IMR-90 (cell line): ENCODE data around the gene WNT9B. TPM values are rescaled to one million over a fixed set of nuclear protein-coding genes. Genes with fewer than 3 reads are reported as not detected.

Experiments used
- ATAC-seq: fragments of 200-7000 bp; cut with Tn5 transposase; 2 replicates; pipeline ENCODE4 v1.9.1; 2020; ENCODE audit warnings: low read depth, mild to moderate bottlenecking, moderate library complexity
- BruUV-seq: library from RNA; stranded (reverse); fragments of 400-500 nt; replicated peaks from 2 replicates; lab custom pipeline; 2021; lab: Mats Ljungman, UMichigan
- CTCF ChIA-PET: fragments of 300-600 bp; formaldehyde crosslinking; extraction: SDS; loops from one replicate; lab custom pipeline; 2021; ENCODE audit warnings: antibody characterized with exemption; lab: Yijun Ruan, JAX
- POLR2A ChIA-PET: fragments of 300-600 bp; sonication (Branson Sonifier 250); formaldehyde crosslinking; loops from one replicate; lab custom pipeline; 2022; ENCODE audit warnings: antibody characterized with exemption; ENCODE audit not compliant: unreplicated experiment; lab: Charles Lee
- DNase-seq: peaks from one replicate; pipeline ENCODE4 v3.0.0; 2013
- H2AFZ ChIP-seq: replicated peaks from 2 replicates; pipeline ENCODE3; 2013; ENCODE audit warnings: low read length, mild to moderate bottlenecking; ENCODE audit not compliant: poor library complexity
- H2AK5ac ChIP-seq: 2 replicates; pipeline ENCODE4 v1.6.1; 2013; ENCODE audit warnings: low read depth, low read length, inconsistent platforms
- H2AK9ac ChIP-seq: replicated peaks from 2 replicates; pipeline ENCODE3; 2013; ENCODE audit warnings: mild to moderate bottlenecking, low read depth, low read length, moderate library complexity; ENCODE audit not compliant: poor library complexity
- H2BK120ac ChIP-seq: 2 replicates; pipeline ENCODE4 v1.6.1; 2013; ENCODE audit warnings: low read depth, low read length, inconsistent platforms
- H2BK15ac ChIP-seq: 3 replicates; pipeline ENCODE4 v1.6.1; 2013; ENCODE audit warnings: low read depth, low read length, inconsistent platforms
- H2BK20ac ChIP-seq: 2 replicates; pipeline ENCODE4 v1.6.1; 2013; ENCODE audit warnings: low read depth, mild to moderate bottlenecking, inconsistent platforms, low read length, moderate library complexity
- H2BK5ac ChIP-seq: 2 replicates; pipeline ENCODE4 v1.6.1; 2013; ENCODE audit warnings: mild to moderate bottlenecking, low read depth, low read length, inconsistent platforms; ENCODE audit not compliant: poor library complexity, severe bottlenecking
- H3K14ac ChIP-seq: replicated peaks from 2 replicates; pipeline ENCODE4 v1.6.1; 2013; ENCODE audit warnings: low read depth, low read length, inconsistent platforms
- H3K18ac ChIP-seq: 2 replicates; pipeline ENCODE4 v1.6.1; 2013; ENCODE audit warnings: low read depth, low read length, control low read depth
- H3K23ac ChIP-seq: 2 replicates; pipeline ENCODE4 v1.6.1; 2013; ENCODE audit warnings: low read depth, low read length, inconsistent platforms
- H3K27ac ChIP-seq: 2 replicates; pipeline ENCODE4 v1.5.1; 2013; ENCODE audit warnings: mild to moderate bottlenecking, control low read depth, low read length; ENCODE audit not compliant: insufficient read depth
- H3K27me3 ChIP-seq: 2 replicates; pipeline ENCODE4 v1.6.1; 2013; ENCODE audit warnings: low read length; ENCODE audit not compliant: control insufficient read depth, insufficient read depth
- H3K36me3 ChIP-seq: 2 replicates; pipeline ENCODE4 v1.6.1; 2013; ENCODE audit warnings: low read length, mixed read lengths; ENCODE audit not compliant: control insufficient read depth, insufficient read depth
- H3K4ac ChIP-seq: 2 replicates; pipeline ENCODE4 v1.6.1; 2013; ENCODE audit warnings: low read depth, low read length, inconsistent platforms
- H3K4me1 ChIP-seq: 2 replicates; pipeline ENCODE4 v1.6.1; 2013; ENCODE audit warnings: low read length, mixed read lengths; ENCODE audit not compliant: control insufficient read depth, insufficient read depth
- H3K4me2 ChIP-seq: 2 replicates; pipeline ENCODE4 v1.6.1; 2013; ENCODE audit warnings: low read depth, mild to moderate bottlenecking, control low read depth, low read length, moderate library complexity
- H3K4me3 ChIP-seq: 2 replicates; pipeline ENCODE4 v1.5.1; 2013; ENCODE audit warnings: low read depth, mild to moderate bottlenecking, control low read depth, low read length, moderate library complexity; ENCODE audit not compliant: insufficient read depth
- H3K56ac ChIP-seq: 2 replicates; pipeline ENCODE4 v1.6.1; 2013; ENCODE audit warnings: low read length, inconsistent platforms; ENCODE audit not compliant: insufficient read depth; ENCODE audit errors: extremely low read depth
- H3K79me1 ChIP-seq, 2 experiments: 2 replicates each; pipeline ENCODE4 v1.6.1; 2013; ENCODE audit warnings: low read length in 2 of 2, inconsistent platforms in 1 of 2, low read depth in 1 of 2
- H3K9ac ChIP-seq: 2 replicates; pipeline ENCODE4 v1.6.1; 2013; ENCODE audit warnings: low read depth, low read length, control low read depth
- H3K9me1 ChIP-seq: 2 replicates; pipeline ENCODE4 v1.6.1; 2013; ENCODE audit warnings: low read length, inconsistent platforms; ENCODE audit not compliant: insufficient read depth
- H3K9me3 ChIP-seq: 2 replicates; pipeline ENCODE4 v1.6.1; 2013; ENCODE audit warnings: low read length; ENCODE audit not compliant: control insufficient read depth, insufficient read depth
- H4K20me1 ChIP-seq: 2 replicates; pipeline ENCODE4 v1.6.1; 2013; ENCODE audit warnings: low read length, inconsistent platforms; ENCODE audit not compliant: insufficient read depth
- H4K5ac ChIP-seq: 2 replicates; pipeline ENCODE4 v1.6.1; 2013; ENCODE audit warnings: mild to moderate bottlenecking, low read depth, low read length, control low read depth
- H4K8ac ChIP-seq, 2 experiments: 2 replicates each; pipeline ENCODE4 v1.6.1; 2013; ENCODE audit warnings: low read depth in 2 of 2, low read length in 2 of 2, control low read depth in 1 of 2, inconsistent platforms in 1 of 2
- H4K91ac ChIP-seq: 2 replicates; pipeline ENCODE4 v1.6.1; 2013; ENCODE audit warnings: low read depth, low read length, inconsistent platforms; ENCODE audit not compliant: insufficient read depth
- BHLHE40 ChIP-seq: fragments of 150-350 bp; IDR thresholded peaks from 2 replicates; pipeline ENCODE4 v1.6.1; 2016; ENCODE audit warnings: mild to moderate bottlenecking, low read depth, low read length
- CEBPB ChIP-seq: IDR thresholded peaks from 2 replicates; pipeline ENCODE4 v1.6.1; 2012; ENCODE audit warnings: low read depth, low read length, improper control_type of control experiment
- CHD1 ChIP-seq: IDR thresholded peaks from 2 replicates; pipeline ENCODE4 v1.6.1; 2012; ENCODE audit warnings: low read depth, low read length, improper control_type of control experiment
- FOS ChIP-seq: fragments of 150-350 bp; IDR thresholded peaks from 2 replicates; pipeline ENCODE4 v1.6.1; 2016; ENCODE audit warnings: low read depth, low read length
- MAFK ChIP-seq: IDR thresholded peaks from 2 replicates; pipeline ENCODE4 v1.6.1; 2012; ENCODE audit warnings: low read depth, low read length, improper control_type of control experiment
- MAZ ChIP-seq: IDR thresholded peaks from 2 replicates; pipeline ENCODE4 v1.6.1; 2012; ENCODE audit warnings: low read depth, mild to moderate bottlenecking, low read length, improper control_type of control experiment, moderate library complexity, borderline replicate concordance
- MXI1 ChIP-seq: IDR thresholded peaks from 2 replicates; pipeline ENCODE4 v1.6.1; 2012; ENCODE audit warnings: low read depth, mild to moderate bottlenecking, low read length, moderate library complexity, borderline replicate concordance
- NFE2L2 ChIP-seq: fragments of 150-350 bp; IDR thresholded peaks from 2 replicates; pipeline ENCODE4 v1.6.1; 2016; ENCODE audit warnings: low read depth, mild to moderate bottlenecking, low read length
- POLR2A ChIP-seq: IDR thresholded peaks from 2 replicates; pipeline ENCODE4 v1.6.1; 2012; ENCODE audit warnings: mild to moderate bottlenecking, low read depth, low read length
- RAD21 ChIP-seq: IDR thresholded peaks from 2 replicates; pipeline ENCODE4 v1.6.1; 2012; ENCODE audit warnings: low read length, improper control_type of control experiment
- RCOR1 ChIP-seq: IDR thresholded peaks from 2 replicates; pipeline ENCODE4 v1.6.1; 2012; ENCODE audit warnings: mild to moderate bottlenecking, low read length, improper control_type of control experiment; ENCODE audit not compliant: insufficient replicate concordance
- RFX5 ChIP-seq: IDR thresholded peaks from 2 replicates; pipeline ENCODE4 v1.8.0; 2012; ENCODE audit warnings: low read depth, mild to moderate bottlenecking, low read length, moderate library complexity
- SMC3 ChIP-seq: fragments of 150-350 bp; IDR thresholded peaks from 2 replicates; pipeline ENCODE4 v1.6.1; 2016; ENCODE audit warnings: low read depth, mild to moderate bottlenecking, antibody characterized with exemption, low read length, moderate library complexity
- WGBS, 2 experiments: methylation state at CpG; one replicate each; pipeline versions ENCODE4 v1.1.5 to v1.1.7; 2013; ENCODE audit warnings: missing lambda C conversion rate in 2 of 2; ENCODE audit not compliant: insufficient read length in 1 of 2; ENCODE audit errors: extremely low coverage in 2 of 2; 5-methylcytosine and 5-hydroxymethylcytosine counted together
- dilution Hi-C: fragments of 300-500 bp; cut with HindIII; formaldehyde crosslinking; loops from one replicate; pipeline ENCODE4 v1.14.3; 2018; ENCODE audit warnings: low sequenced_read_pairs; ENCODE audit not compliant: unreplicated experiment
- in situ Hi-C: fragments of 300-500 bp; cut with MboI; formaldehyde crosslinking; loops from 3 replicates; pipeline ENCODE4 v1.14.3; 2019; ENCODE audit warnings: low sequenced_read_pairs, inconsistent platforms, mixed read lengths
- intact Hi-C: fragments of 100-400 bp; cut with micrococcal nuclease; formaldehyde crosslinking; loops from 2 replicates; pipeline ENCODE4 v1.10.0; 2022
- polyA plus RNA-seq, 3 experiments: library from polyadenylated mRNA; depleted of rRNA; stranded (reverse); fragments of >200 nt; gene quantifications; 2 replicates each; pipeline ENCODE4 v1.2.3, GENCODE V29; 2012; ENCODE audit warnings: low replicate concordance in 1 of 3
- total RNA-seq: library from RNA; depleted of rRNA; stranded (reverse); fragments of >200 nt; gene quantifications from 2 replicates; pipeline ENCODE4 v1.2.3, GENCODE V29; 2012
- TF ChIP-seq, protein P1 (sequence below): fragments of 150-350 bp; IDR thresholded peaks from 2 replicates; pipeline ENCODE4 v1.6.1; 2016; ENCODE audit warnings: low read depth, mild to moderate bottlenecking, low read length, moderate library complexity, borderline replicate concordance
- TF ChIP-seq, protein P2 (sequence below): fragments of 150-350 bp; IDR thresholded peaks from 2 replicates; pipeline ENCODE4 v1.6.1; 2017; ENCODE audit warnings: mild to moderate bottlenecking, antibody characterized with exemption, low read length, low read depth
- TF ChIP-seq, protein P3 (sequence below): conservative IDR thresholded peaks from 2 replicates; pipeline ENCODE4 v1.5.1; 2012; ENCODE audit warnings: mild to moderate bottlenecking, low read depth, low read length, improper control_type of control experiment

Gene WNT9B
- total and polyA plus RNA-seq, 2 of the 4 experiments (the other 2 are of a cell fraction): not detected

DNA sequence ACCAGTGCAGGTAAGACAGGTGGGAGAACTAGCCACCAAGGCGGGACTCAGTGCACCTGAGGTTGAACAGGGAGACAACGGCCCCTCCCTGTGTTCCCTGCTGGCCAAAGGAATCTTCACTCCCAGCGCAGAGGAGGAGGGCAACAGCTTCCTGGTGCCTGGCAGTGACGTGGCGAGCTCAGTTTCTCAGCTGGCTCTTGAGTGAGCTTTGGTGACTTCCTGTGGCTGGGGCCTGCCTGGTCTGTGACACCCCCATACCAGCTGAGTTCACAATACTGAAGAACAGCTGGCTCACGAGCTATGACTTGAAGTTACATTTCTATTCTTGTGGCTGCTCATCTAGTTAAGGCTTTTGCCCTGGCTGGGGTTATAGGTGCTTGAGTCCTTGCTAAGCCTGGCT, 26.1 kb downstream of the WNT9B start:
- Histone ChIP-seq H2BK120ac (no peak overlapping the region), H2AFZ (no peak overlapping the region), H2BK5ac (no peak overlapping the region), H2BK20ac (no peak overlapping the region), H4K8ac (no peak overlapping the region), H4K20me1 (no peaks in the 10 kb centered on the region), H3K36me3 (no peaks in the 10 kb centered on the region), H2AK9ac (no peak overlapping the region), H3K56ac (no peak overlapping the region), H3K9me3 (no peaks in the 10 kb centered on the region), H3K9ac (no peak overlapping the region), H3K18ac (no peak overlapping the region), H3K4me3 (no peak overlapping the region), H3K27me3 (peaks cover 37% of the 10 kb centered on the region), H3K27ac (no peak overlapping the region), H4K5ac (no peak overlapping the region), H3K4me1 (no peaks in the 10 kb centered on the region), H2AK5ac (no peak overlapping the region), H4K91ac (no peak overlapping the region), H3K23ac (no peak overlapping the region), H3K79me1 (no peaks in the 10 kb centered on the region), H3K14ac (no peak overlapping the region), H3K4ac (no peak overlapping the region), H3K4me2 (no peak overlapping the region), H3K9me1 (no peaks in the 10 kb centered on the region), H2BK15ac (no peak overlapping the region)
- POLR2A ChIA-PET: no interaction called here
- no TSS peak for BruUV-seq
- WGBS, 2 experiments: no CpG with 5 or more reads among the region's 6 CpGs
- DNase-seq (no peak), ATAC-seq (no peak)
- intact Hi-C loops: no loop called here
- in situ Hi-C loops: no loop called here
- dilution Hi-C loops: no loop called here
- CTCF ChIA-PET: no interaction called here
- TF ChIP-seq RCOR1 (no peak), CEBPB (no peak), BHLHE40 (no peak), NFE2L2 (no peak), MAFK (no peak), POLR2A (no peak), FOS (no peak), MAZ (no peak), RFX5 (no peak), CHD1 (no peak), MXI1 (no peak), RAD21 (no peak), SMC3 (no peak)
- TF ChIP-seq, protein P1, sequence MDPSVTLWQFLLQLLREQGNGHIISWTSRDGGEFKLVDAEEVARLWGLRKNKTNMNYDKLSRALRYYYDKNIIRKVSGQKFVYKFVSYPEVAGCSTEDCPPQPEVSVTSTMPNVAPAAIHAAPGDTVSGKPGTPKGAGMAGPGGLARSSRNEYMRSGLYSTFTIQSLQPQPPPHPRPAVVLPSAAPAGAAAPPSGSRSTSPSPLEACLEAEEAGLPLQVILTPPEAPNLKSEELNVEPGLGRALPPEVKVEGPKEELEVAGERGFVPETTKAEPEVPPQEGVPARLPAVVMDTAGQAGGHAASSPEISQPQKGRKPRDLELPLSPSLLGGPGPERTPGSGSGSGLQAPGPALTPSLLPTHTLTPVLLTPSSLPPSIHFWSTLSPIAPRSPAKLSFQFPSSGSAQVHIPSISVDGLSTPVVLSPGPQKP: no peak
- TF ChIP-seq, protein P2, sequence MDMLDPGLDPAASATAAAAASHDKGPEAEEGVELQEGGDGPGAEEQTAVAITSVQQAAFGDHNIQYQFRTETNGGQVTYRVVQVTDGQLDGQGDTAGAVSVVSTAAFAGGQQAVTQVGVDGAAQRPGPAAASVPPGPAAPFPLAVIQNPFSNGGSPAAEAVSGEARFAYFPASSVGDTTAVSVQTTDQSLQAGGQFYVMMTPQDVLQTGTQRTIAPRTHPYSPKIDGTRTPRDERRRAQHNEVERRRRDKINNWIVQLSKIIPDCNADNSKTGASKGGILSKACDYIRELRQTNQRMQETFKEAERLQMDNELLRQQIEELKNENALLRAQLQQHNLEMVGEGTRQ: no peak
- TF ChIP-seq, protein P3, sequence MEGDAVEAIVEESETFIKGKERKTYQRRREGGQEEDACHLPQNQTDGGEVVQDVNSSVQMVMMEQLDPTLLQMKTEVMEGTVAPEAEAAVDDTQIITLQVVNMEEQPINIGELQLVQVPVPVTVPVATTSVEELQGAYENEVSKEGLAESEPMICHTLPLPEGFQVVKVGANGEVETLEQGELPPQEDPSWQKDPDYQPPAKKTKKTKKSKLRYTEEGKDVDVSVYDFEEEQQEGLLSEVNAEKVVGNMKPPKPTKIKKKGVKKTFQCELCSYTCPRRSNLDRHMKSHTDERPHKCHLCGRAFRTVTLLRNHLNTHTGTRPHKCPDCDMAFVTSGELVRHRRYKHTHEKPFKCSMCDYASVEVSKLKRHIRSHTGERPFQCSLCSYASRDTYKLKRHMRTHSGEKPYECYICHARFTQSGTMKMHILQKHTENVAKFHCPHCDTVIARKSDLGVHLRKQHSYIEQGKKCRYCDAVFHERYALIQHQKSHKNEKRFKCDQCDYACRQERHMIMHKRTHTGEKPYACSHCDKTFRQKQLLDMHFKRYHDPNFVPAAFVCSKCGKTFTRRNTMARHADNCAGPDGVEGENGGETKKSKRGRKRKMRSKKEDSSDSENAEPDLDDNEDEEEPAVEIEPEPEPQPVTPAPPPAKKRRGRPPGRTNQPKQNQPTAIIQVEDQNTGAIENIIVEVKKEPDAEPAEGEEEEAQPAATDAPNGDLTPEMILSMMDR: no peak
